Activated naive CD4-positive, alpha-beta T cell treated with anti-CD3 and anti-CD28 coated beads, Interleukin-2, amount 50 U/mL, for 16 hours (primary cell): Measurements from ENCODE around the gene SUPT20H.
"Not testable (repeated sequence)": the region's sequence is repeated elsewhere in the genome, so short reads cannot be mapped to it uniquely, and the experiment has no call there.

ENCODE experiments used
- DNase-seq: peaks from one replicate; pipeline ENCODE4 v3.0.0-alpha.2; 2020

The SUPT20H gene

GRCh38 chr13:37068962-37069361 is 9.5 kb upstream of the SUPT20H start:
- DNase-seq: no peak

DNA sequence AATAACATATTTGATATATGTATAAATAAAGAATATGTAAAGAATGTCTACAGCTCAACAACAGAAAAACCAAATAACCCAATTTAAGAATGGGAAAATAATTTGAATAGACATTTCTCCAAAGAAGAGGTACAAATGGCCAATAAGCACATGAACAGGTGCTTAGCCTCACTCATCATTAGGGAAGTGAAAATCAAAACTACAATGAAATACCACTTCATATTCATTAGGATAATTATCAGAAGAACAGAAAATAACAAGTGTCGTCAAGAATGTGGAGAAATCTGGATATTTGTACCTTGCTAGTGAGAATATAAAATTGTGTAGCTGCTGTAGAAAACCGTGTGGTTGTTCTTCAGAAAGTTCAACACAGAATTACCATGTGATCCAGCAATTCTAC is 8.4 kb upstream of the SUPT20H start:
- DNase-seq: no peak

GRCh38 chr13:37065890-37066526 is 6.5 kb upstream of the SUPT20H start:
- no peak for DNase-seq

- DNase-seq: no peak
These were observed 332 bp upstream of the SUPT20H start for GRCh38 chr13:37059848-37060192.

- not testable (repeated sequence) for DNase-seq
These were observed 3.3 kb downstream of the SUPT20H start for GRCh38 chr13:37056228-37056627.

DNA sequence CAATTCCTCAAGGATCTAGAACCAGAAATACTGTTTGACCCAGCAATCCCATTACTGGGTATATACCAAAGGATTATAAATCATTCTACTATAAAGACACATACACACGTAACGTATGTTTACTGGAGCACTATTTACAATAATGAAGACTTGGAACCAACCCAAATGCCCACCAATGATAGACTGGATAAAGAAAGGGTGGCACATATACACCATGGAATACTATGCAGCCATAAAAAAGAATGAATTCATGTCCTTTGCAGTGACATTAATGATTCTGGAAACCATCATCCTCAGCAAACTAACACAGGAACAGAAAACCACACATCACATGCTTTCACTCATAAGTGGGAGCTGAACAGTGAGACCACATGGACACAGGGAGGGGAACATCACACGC is 6.4 kb downstream of the SUPT20H start:
- not testable (repeated sequence) for DNase-seq

DNA sequence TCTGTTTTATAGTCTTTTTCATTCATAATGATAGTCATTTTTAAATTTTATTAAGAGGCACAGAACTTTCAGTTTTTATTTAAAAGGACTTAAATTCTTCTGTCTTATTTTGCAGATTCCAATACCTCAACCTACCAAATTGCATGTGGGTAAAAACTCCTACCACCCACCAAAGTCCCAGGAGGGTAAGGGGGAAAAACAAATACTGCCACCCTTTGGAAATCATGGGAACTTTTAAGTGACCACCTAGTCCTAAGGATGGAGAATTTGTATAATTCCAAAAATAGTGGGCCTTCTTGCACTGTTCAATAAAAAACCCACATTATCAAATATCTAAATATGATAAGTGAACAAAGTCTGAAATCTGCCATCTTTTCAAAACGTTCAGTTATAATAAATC is 9.7 kb downstream of the SUPT20H start:
- DNase-seq: no peak

GRCh38 chr13:37047846-37048245 is 11.6 kb downstream of the SUPT20H start:
- no peak for DNase-seq

DNA sequence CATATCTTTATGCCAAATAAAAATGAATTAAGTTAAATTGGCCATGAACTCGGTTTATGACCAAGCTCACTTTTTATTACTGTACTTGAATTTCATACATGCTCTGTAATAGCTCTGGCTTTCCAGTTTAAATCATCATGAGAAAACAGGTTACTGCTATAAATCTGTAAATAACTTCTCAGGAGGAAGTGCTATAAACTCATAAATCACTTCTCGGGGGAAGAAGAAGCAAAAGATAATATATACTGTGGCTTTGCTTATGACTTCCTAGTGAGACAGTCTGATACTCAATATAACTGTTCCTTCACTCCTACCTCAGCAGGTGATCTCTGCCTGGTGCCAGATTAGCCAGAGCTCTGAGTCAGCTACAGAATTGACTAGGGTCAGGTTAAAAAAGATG is 12.5 kb downstream of the SUPT20H start:
- no peak for DNase-seq

DNA sequence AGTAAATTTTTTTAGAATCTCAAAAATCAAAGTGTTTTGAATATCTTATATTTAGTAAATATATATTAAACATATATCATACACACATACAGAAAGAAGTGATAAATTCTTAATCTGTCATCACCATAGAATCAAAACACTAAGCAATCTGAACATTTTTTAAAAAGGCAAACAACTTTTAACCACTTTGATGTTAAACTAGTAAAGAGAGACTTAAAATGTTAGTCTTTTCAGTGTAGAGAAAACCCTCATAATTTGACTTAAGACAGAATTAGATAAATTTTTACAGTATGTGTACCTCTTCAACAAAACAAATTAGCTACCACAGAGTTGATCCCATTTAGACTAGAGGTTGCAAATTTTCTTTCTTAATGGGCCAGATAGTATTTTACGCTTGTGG is 13.4 kb downstream of the SUPT20H start:
- DNase-seq: no peak

DNA sequence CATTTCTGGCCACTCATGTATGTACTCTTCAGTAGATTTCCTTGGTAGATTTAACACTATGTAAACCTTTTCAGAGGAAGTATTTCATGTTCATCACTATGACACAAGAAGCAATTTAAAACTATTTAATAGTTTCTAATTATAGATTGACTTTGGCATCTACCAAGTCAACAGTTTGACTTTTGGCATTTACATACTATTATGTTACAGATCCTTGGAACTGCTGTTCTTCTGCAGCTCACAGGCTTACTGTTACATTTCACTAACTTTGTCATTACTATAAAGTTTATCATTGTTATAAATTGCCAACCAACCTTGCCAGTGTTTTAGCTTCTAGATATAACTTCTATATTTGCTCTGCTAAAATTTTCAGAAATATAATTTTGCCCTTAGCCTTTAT is 18.7 kb downstream of the SUPT20H start:
- DNase-seq: no peak

GRCh38 chr13:37039896-37040295 is 19.6 kb downstream of the SUPT20H start:
- DNase-seq: no peak

DNA sequence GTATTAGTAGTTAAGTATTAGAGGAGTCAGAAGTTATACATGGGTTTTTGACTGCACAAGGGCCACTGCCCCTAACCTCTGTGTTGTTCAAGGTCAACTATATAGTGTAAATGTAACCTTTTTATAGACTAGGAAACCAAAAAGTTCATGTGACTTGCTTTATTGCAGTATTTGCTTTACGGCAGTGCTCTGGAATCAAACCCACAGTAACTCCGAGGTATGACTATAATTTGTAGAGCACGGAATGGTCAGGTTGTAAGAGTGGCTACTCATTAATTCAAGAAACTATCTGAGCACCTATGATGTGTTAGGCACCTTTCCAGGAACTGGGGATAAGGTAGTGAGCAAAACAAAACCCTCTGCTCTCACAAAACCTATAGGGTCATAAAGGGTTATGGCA is 22.2 kb downstream of the SUPT20H start:
- no peak for DNase-seq

GRCh38 chr13:37029617-37030016 is 29.9 kb downstream of the SUPT20H start:
- no peak for DNase-seq

DNA sequence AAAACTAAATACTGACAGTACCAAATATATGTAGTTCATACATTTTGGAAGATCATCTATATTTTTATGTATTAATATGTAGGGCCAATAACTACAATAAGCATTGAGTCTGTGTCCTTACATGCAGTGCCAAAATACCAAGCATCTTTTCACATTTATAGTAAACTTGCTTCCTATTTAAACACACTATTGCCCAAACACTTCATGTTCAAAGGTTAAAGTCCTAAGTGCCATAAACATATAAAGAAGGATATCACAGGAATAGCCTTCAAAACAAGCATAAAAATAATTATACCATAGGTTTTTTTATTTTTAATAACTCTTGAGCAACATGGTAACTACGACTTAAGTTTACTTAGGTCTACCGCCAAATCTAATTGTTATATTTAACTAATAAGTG is 31.8 kb downstream of the SUPT20H start:
- DNase-seq: no peak

DNA sequence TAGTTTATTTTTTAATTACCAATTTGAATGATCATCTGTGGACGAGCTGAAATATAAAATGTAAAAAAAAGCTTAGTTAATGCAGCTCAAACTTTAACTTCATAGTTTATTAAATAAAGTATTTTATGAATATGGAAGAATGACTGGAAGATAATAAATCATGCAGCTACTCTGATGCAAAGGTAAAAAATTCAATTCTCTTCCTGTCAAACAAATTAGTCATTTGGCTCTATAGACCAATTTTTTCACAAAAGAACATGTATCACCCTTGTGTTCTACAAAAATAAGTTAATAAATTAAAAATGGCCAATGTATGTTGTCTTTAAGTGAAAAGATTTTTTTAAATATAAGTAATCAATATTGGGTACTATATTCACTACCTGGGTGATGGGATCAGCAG is 32.7 kb downstream of the SUPT20H start:
- DNase-seq: no peak

DNA sequence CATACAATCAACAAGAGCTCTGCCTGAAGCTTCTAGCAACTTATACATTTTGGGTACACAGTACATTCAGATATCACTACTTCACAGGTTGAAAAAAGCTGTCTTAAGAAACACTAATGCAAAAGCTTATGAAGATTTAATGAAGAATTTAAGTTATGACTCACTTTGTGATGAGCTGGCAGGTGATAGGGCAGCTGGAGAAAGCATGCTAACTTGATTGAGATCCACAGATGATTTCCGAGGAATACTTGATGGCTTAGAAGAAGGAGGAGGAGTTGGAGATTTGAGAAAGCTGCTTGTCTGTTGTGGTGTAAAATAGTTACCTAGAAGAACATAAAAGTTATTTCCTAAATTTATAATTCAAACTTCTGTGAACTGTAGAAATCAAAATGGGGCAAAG is 35.6 kb downstream of the SUPT20H start:
- no peak for DNase-seq

- DNase-seq: no peak
These were observed 44.9 kb downstream of the SUPT20H start for GRCh38 chr13:37014609-37015008.

DNA sequence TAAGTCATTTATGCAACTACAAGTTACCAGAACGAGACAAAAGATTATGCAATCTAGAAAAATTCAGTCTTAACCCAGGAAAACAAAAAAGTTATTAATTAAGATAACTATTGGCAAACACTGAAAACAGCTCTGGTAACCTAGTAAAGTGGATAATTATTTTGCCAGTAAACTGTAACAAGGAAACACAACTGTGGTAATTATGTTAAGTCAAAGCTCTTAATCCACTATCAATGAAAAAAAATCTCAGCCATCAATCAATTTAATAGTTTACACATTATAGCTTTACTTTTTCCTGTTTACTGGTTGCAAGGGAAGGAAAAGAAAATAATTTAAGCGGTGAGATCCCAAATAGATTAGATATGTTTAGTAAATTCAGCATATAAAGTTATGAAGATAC is 47.7 kb downstream of the SUPT20H start:
- no peak for DNase-seq

DNA sequence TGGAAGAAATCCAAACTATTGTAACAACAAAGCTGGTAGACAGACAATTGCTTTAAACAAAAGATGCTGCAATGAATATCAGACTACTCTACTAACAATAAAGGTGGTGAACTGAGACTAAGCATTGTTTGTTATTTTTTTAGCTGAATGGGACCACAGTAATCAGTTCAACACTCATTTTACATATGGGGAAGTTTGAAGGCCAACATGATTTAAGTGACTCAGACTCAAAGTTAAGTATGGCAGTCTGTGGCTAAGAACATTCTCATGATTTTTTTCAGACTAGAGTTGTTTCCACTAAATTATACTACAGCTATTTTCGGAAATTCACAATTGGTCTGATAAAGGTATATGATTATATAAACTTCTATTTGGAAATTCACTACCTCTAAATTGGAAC is 48.5 kb downstream of the SUPT20H start:
- DNase-seq: no peak

DNA sequence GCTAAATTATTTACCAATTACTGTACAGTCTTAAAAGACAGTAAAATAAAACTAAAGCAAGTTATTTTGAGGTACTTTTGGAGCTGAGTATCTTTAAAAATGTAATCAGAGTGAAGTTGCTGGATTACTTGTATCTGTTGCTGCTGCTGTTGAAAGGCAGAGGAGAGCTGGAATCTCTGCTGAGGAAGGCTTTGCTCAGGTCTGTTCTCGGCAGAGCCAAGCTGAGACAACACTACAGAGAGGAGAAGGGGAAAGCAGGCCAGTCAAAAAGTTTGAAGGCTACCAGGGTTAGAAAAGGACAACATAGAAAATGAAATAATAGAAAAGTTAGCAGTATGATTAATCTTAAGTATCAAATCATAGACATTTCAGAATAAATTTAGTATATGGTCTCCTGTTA is 49.1 kb downstream of the SUPT20H start:
- no peak for DNase-seq

DNA sequence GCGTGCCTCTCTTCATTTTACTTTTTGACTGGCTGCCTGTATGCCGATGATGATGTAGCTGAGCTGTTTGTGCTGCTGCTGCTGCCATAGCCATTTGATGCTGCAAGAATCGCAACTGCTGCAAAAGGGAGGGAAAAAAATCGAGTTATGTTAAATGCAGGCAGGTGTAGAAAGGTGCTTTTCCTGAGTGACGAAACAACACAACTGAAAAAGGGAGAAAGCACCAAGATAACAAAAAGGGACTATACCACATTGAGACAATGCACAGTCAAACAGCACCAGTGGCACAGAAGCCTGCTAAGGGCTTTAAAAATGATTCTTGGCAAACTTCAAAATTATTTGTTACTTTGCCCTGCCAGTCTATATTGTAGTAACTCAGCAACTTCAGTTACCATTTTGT is 49.8 kb downstream of the SUPT20H start:
- DNase-seq: no peak

GRCh38 chr13:37001921-37002250 is 57.6 kb downstream of the SUPT20H start:
- DNase-seq: no peak

DNA sequence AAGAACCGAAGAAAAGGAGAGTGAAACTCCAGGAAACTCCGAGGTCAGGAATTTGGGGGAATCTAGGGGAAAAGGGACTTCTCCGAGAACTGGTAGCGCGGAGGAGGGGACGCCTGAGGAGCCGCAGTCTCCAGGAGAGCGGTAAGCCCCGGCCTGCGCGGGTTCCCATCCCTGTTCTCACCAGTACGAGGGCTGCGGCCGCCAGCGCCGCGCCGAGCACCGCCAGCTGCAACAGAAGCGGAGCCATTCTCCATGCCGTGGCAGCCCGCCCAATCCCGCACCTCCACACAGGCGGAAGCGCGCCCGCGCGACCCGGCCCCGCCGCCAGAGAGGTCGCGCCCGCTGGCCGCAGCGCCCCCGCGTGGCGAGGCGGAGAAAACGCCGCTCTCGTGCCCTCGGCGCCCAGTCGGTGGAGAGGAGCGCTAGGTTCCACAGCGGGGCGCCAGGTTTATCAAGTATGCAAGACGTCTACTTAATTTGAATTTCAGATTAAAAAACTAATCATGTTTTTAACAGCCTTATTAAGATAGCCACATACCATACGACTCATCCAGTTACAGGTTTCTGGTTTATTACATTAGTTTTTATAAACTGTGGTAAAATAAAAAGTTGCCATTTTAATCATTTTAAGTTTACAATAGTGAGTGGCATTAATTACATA is 60.3 kb downstream of the SUPT20H start, which contains the start of gene ALG5:
Gene ALG5 (minus strand): TSS at position 287 of the 661 bp plus-strand sequence. CDS start 40 bp downstream, at position 247.
- DNase-seq: peak; percentile 94

GRCh38 chr13:36998624-36999041 is 60.9 kb downstream of the SUPT20H start:
- DNase-seq: peak; percentile 30
